HepG2 (cell line): ENCODE results near the gene CHRNB1. TPM values are rescaled to one million over a fixed set of nuclear protein-coding genes. Genes with fewer than 3 reads are reported as not detected.

Experiments
- CHCHD3 ChIP-seq: sonication (generic); formaldehyde crosslinking; IDR thresholded peaks from 2 replicates; pipeline ENCODE4 v1.8.0; 2022; ENCODE audit warnings: mild to moderate bottlenecking, missing genetic modification reagents, moderate library complexity
- CREB1 ChIP-seq, 2 experiments: fragments of 450-650 bp in 1 of 2; IDR thresholded peaks; 2 replicates each; pipeline ENCODE4 v1.6.1; 2016 to 2017; ENCODE audit warnings: control low read depth in 1 of 2, mild to moderate bottlenecking in 1 of 2, missing compliant biosample characterization in 1 of 2, missing genetic modification characterization in 1 of 2
- HNRNPUL1 ChIP-seq: fragments of 200-400 bp; formaldehyde crosslinking; IDR thresholded peaks from 2 replicates; pipeline ENCODE4 v1.6.1; 2017; ENCODE audit warnings: low read depth, mild to moderate bottlenecking, low read length, moderate library complexity
- HOXA5 ChIP-seq: sonication (generic); formaldehyde crosslinking; IDR thresholded peaks from 2 replicates; pipeline ENCODE4 v1.4.0; 2020; ENCODE audit warnings: missing genetic modification reagents
- HOXA7 ChIP-seq: sonication (generic); formaldehyde crosslinking; IDR thresholded peaks from 2 replicates; pipeline ENCODE4 v1.8.1; 2022; ENCODE audit warnings: mild to moderate bottlenecking, missing genetic modification reagents, moderate library complexity
- HOXD1 ChIP-seq: sonication (generic); formaldehyde crosslinking; IDR thresholded peaks from 2 replicates; pipeline ENCODE4 v1.5.0; 2020; ENCODE audit warnings: missing genetic modification reagents
- NFATC3 ChIP-seq: sonication (generic); formaldehyde crosslinking; IDR thresholded peaks from 2 replicates; pipeline ENCODE4 v1.5.1; 2020; ENCODE audit warnings: mild to moderate bottlenecking, missing genetic modification reagents
- PHF20 ChIP-seq: sonication (generic); formaldehyde crosslinking; IDR thresholded peaks from 2 replicates; pipeline ENCODE4 v1.5.0; 2020; ENCODE audit warnings: mild to moderate bottlenecking, missing genetic modification reagents
- RARA ChIP-seq: IDR thresholded peaks from 2 replicates; pipeline ENCODE4 v1.6.1; 2016; ENCODE audit warnings: missing genetic modification reagents, missing compliant biosample characterization
- REXO4 ChIP-seq: sonication (generic); formaldehyde crosslinking; IDR thresholded peaks from 2 replicates; pipeline ENCODE4 v1.8.0; 2022; ENCODE audit warnings: missing genetic modification reagents, mild to moderate bottlenecking, borderline replicate concordance
- SOX5 ChIP-seq: IDR thresholded peaks from 2 replicates; pipeline ENCODE4 v1.6.1; 2016; ENCODE audit warnings: borderline replicate concordance
- SP2 ChIP-seq: sonication (generic); formaldehyde crosslinking; IDR thresholded peaks from 2 replicates; pipeline ENCODE4 v1.5.1; 2020; ENCODE audit warnings: mild to moderate bottlenecking, missing genetic modification reagents
- SRSF9 ChIP-seq: fragments of 200-400 bp; formaldehyde crosslinking; IDR thresholded peaks from 2 replicates; pipeline ENCODE4 v1.6.1; 2018; ENCODE audit warnings: borderline replicate concordance, mild to moderate bottlenecking, low read depth, low read length; ENCODE audit not compliant: insufficient read depth, poor library complexity, severe bottlenecking
- ZBTB3 ChIP-seq: sonication (generic); formaldehyde crosslinking; IDR thresholded peaks from 2 replicates; pipeline ENCODE4 v1.4.0; 2020; ENCODE audit warnings: low read depth, mild to moderate bottlenecking, moderate library complexity, missing genetic modification reagents, borderline replicate concordance
- ZNF768 ChIP-seq: sonication (generic); formaldehyde crosslinking; IDR thresholded peaks from 2 replicates; pipeline ENCODE4 v1.4.0; 2020; ENCODE audit warnings: missing genetic modification reagents
- polyA plus RNA-seq, 8 experiments: library from polyadenylated mRNA; depleted of rRNA in 3 of 8; stranded (reverse) in 7 of 8; unstranded in 1 of 8; fragments of >200 nt; fragmentation: Illumina TruSeq in 4 of 8; extraction: Trizol in 4 of 8; gene quantifications; 2 replicates each; pipeline versions ENCODE4 v1.2.1 to v1.2.3, GENCODE V29; 2011 to 2016; ENCODE audit warnings: low read depth in 4 of 8, missing spikeins in 1 of 8, mixed read lengths in 1 of 8; ENCODE audit not compliant: insufficient read depth in 1 of 8
- total RNA-seq, 5 experiments: library from RNA; depleted of rRNA; stranded (reverse); fragments of >200 nt; fragmentation: Illumina TruSeq; extraction: Trizol; gene quantifications; 2 replicates each; pipeline ENCODE4 v1.2.3, GENCODE V29; 2016; ENCODE audit warnings: low read depth in 1 of 5
- TF ChIP-seq, protein P1 (sequence below): sonication (generic); formaldehyde crosslinking; IDR thresholded peaks from 2 replicates; pipeline ENCODE4 v1.5.1; 2020; ENCODE audit warnings: missing genetic modification reagents, mild to moderate bottlenecking, borderline replicate concordance
- TF ChIP-seq, protein P2 (sequence below): sonication (generic); formaldehyde crosslinking; IDR thresholded peaks from 2 replicates; pipeline ENCODE4 v1.8.1; 2023; ENCODE audit warnings: mild to moderate bottlenecking, missing genetic modification reagents
- TF ChIP-seq, protein P3 (sequence below): sonication (generic); formaldehyde crosslinking; IDR thresholded peaks from 2 replicates; pipeline ENCODE4 v1.5.1; 2020; ENCODE audit warnings: mild to moderate bottlenecking, missing genetic modification reagents, borderline replicate concordance
- TF ChIP-seq, protein P4 (sequence below): sonication (generic); formaldehyde crosslinking; IDR thresholded peaks from 2 replicates; pipeline ENCODE4 v1.5.0; 2020; ENCODE audit warnings: mild to moderate bottlenecking, missing genetic modification reagents
- TF ChIP-seq, protein P5 (sequence below): sonication (generic); formaldehyde crosslinking; IDR thresholded peaks from 2 replicates; pipeline ENCODE4 v1.8.0; 2022; ENCODE audit warnings: missing genetic modification reagents, low read depth, mild to moderate bottlenecking, borderline replicate concordance
- TF ChIP-seq, protein P6 (sequence below): sonication (generic); formaldehyde crosslinking; IDR thresholded peaks from 2 replicates; pipeline ENCODE4 v1.5.1; 2020; ENCODE audit warnings: mild to moderate bottlenecking, missing genetic modification reagents

The CHRNB1 gene
- total and polyA plus RNA-seq, 2 of the 13 experiments (the other 11 are each of a cell fraction or from before 2014, with no cell fraction given), result 5.4 to 33.7 TPM

DNA sequence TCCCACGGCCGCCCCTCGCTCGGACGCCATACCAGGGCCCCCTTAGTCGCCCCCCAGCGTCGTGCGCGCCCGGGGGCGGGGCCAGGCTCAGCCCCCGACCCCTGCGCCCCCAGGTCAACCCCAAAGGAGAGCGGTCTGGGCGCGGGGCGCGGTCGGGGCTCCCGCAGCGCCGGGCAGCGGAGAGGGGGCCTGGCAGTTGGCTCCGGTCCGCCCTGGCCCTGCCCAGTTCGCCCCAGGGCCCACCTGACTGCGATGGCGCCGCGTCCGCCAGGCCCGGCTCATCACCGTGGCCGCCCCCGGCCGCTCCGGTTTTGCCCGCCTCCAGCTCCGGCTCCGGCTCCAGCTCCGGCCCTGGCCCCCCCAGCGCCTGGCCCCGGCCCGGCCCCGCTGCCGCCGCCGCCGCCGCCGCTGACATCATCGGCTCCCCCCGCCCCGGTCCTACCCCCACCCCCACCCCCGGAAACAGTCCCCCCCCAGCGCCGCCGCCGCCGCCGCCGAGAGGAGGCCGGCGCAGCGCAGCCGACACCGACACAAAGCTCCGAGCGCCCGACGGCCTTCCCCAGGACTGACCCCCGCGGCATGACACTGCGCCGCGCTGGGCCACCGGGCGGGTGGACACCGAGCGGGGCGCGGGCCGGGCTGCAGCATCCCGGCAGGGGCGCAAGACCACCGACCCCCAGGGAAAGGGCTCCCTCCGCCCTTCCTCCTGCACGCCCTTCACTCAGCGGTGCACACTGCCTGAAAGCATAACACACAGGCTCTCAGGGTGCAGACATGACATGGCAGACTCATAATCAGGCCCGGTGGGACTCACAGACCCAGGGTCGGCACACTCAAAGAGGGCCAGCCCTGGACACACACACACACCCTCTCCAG, 34.6 kb downstream of the CHRNB1 start, which contains the start of gene ZBTB4 (continued):
- TF ChIP-seq, protein P1, sequence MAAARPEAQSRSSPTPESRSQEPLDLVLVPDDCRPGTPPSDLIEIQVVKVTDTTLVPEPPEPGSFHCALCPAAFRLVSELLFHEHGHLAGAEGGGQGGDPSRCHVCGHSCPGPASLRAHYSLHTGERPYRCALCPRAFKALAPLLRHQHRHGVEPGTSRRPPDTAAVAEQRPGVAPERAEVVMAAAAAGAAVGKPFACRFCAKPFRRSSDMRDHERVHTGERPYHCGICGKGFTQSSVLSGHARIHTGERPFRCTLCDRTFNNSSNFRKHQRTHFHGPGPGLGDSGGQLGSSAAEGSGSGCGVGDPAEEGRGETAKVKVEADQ (CRISPR knock-in tag), result no peak
- no peak for TF ChIP-seq CREB1 (IDR thresholded peaks at IDR 0.05)
- no peak for TF ChIP-seq CREB1 (CRISPR knock-in tag; IDR thresholded peaks at IDR 0.05)
- TF ChIP-seq RARA (CRISPR knock-in tag), result 0 out of 2 replicates have a peak, but pooled peaks have one; percentile 11
- no peak for TF ChIP-seq HNRNPUL1
- no peak for TF ChIP-seq HOXA7
- no peak for TF ChIP-seq ZBTB3 (CRISPR knock-in tag)
- no peak for TF ChIP-seq SRSF9
- TF ChIP-seq, protein P2, sequence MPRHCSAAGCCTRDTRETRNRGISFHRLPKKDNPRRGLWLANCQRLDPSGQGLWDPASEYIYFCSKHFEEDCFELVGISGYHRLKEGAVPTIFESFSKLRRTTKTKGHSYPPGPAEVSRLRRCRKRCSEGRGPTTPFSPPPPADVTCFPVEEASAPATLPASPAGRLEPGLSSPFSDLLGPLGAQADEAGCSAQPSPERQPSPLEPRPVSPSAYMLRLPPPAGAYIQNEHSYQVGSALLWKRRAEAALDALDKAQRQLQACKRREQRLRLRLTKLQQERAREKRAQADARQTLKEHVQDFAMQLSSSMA (CRISPR knock-in tag), result no peak
- no peak for TF ChIP-seq REXO4 (CRISPR knock-in tag)
- no peak; the same call in 1 of the 2 replicates for TF ChIP-seq ZNF768 (CRISPR knock-in tag)
- TF ChIP-seq, protein P3, sequence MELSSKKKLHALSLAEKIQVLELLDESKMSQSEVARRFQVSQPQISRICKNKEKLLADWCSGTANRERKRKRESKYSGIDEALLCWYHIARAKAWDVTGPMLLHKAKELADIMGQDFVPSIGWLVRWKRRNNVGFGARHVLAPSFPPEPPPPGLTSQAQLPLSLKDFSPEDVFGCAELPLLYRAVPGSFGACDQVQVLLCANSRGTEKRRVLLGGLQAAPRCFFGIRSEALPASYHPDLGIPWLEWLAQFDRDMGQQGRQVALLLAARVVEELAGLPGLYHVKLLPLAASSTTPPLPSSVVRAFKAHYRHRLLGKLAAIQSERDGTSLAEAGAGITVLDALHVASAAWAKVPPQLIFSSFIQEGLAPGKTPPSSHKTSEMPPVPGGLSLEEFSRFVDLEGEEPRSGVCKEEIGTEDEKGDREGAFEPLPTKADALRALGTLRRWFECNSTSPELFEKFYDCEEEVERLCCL (CRISPR knock-in tag), result no peak
- TF ChIP-seq, protein P4, sequence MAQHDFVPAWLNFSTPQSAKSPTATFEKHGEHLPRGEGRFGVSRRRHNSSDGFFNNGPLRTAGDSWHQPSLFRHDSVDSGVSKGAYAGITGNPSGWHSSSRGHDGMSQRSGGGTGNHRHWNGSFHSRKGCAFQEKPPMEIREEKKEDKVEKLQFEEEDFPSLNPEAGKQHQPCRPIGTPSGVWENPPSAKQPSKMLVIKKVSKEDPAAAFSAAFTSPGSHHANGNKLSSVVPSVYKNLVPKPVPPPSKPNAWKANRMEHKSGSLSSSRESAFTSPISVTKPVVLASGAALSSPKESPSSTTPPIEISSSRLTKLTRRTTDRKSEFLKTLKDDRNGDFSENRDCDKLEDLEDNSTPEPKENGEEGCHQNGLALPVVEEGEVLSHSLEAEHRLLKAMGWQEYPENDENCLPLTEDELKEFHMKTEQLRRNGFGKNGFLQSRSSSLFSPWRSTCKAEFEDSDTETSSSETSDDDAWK (CRISPR knock-in tag), result no peak
- TF ChIP-seq CHCHD3, result no peak
- TF ChIP-seq PHF20, result no peak
- no peak for TF ChIP-seq SOX5 (CRISPR knock-in tag)
- 0 out of 2 replicates have a peak, but pooled peaks have one; percentile 56 for TF ChIP-seq HOXD1 (CRISPR knock-in tag)
- TF ChIP-seq NFATC3 (CRISPR knock-in tag), result no peak
- TF ChIP-seq HOXA5, result no peak
- TF ChIP-seq, protein P5, sequence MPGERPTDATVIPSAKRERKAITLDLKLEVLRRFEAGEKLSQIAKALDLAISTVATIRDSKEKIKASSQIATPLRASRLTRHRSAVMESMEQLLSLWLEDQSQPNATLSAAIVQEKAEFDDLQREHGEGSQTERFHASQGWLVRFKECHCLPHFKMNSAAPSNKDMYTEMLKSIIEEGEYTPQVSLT, result no peak
- TF ChIP-seq SP2 (CRISPR knock-in tag), result no peak
- TF ChIP-seq, protein P6, sequence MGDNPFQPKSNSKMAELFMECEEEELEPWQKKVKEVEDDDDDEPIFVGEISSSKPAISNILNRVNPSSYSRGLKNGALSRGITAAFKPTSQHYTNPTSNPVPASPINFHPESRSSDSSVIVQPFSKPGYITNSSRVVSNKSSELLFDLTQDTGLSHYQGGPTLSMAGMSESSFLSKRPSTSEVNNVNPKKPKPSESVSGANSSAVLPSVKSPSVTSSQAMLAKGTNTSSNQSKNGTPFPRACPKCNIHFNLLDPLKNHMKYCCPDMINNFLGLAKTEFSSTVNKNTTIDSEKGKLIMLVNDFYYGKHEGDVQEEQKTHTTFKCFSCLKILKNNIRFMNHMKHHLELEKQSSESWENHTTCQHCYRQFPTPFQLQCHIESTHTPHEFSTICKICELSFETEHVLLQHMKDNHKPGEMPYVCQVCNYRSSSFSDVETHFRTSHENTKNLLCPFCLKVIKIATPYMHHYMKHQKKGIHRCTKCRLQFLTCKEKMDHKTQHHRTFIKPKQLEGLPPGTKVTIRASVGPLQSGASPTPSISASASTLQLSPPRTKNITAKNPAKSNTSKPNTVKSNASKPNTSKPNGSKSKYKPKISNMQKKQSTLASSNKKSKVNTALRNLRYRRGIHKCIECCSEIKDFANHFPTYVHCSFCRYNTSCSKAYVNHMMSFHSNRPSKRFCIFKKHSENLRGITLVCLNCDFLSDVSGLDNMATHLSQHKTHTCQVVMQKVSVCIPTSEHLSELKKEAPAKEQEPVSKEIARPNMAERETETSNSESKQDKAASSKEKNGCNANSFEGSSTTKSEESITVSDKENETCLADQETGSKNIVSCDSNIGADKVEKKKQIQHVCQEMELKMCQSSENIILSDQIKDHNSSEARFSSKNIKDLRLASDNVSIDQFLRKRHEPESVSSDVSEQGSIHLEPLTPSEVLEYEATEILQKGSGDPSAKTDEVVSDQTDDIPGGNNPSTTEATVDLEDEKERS (CRISPR knock-in tag), result no peak
